OCI-LY1 (cell line): ENCODE data around the gene ELOVL2.

Experiments
- H2AFZ ChIP-seq: fragments of 200-600 bp; sonication (generic), shearing (Covaris generic); 2 replicates; pipeline ENCODE4 v1.6.0; 2014; ENCODE audit warnings: antibody characterized with exemption, mild to moderate bottlenecking, low read length
- H3F3A ChIP-seq: fragments of 200-600 bp; sonication (generic), shearing (Covaris generic); 2 replicates; pipeline ENCODE4 v1.6.0; 2014; ENCODE audit warnings: mild to moderate bottlenecking, antibody characterized with exemption, low read length, moderate library complexity; ENCODE audit not compliant: insufficient read depth
- H3K27ac ChIP-seq: fragments of 200-600 bp; sonication (generic); 2 replicates; pipeline ENCODE4 v1.5.1; 2014; ENCODE audit warnings: low read length, mixed run types, mild to moderate bottlenecking, low read depth; ENCODE audit not compliant: poor library complexity, severe bottlenecking
- H3K27me3 ChIP-seq: fragments of 200-600 bp; sonication (generic); 2 replicates; pipeline ENCODE4 v1.6.0; 2014; ENCODE audit warnings: antibody characterized with exemption, mild to moderate bottlenecking, low read length, moderate library complexity; ENCODE audit not compliant: insufficient read depth
- H3K36me3 ChIP-seq: fragments of 200-600 bp; sonication (generic); 2 replicates; pipeline ENCODE4 v1.6.1; 2014; ENCODE audit warnings: mild to moderate bottlenecking, antibody characterized with exemption, low read length, moderate library complexity, mixed read lengths; ENCODE audit not compliant: insufficient read depth
- H3K4me1 ChIP-seq: fragments of 200-600 bp; sonication (generic); 2 replicates; pipeline ENCODE4 v1.5.1; 2014; ENCODE audit warnings: mild to moderate bottlenecking, low read length, moderate library complexity; ENCODE audit not compliant: insufficient read depth, severe bottlenecking
- H3K4me2 ChIP-seq: fragments of 200-600 bp; sonication (generic), shearing (Covaris generic); 2 replicates; pipeline ENCODE4 v1.6.1; 2014; ENCODE audit warnings: low read length
- H3K4me3 ChIP-seq: fragments of 200-600 bp; sonication (generic); 2 replicates; pipeline ENCODE4 v1.5.1; 2014; ENCODE audit warnings: low read length, low read depth, mild to moderate bottlenecking, mixed read lengths; ENCODE audit not compliant: poor library complexity, severe bottlenecking
- H3K79me2 ChIP-seq: fragments of 200-600 bp; shearing (Covaris generic); 2 replicates; pipeline ENCODE4 v1.6.1; 2016; ENCODE audit warnings: mixed run types, low read length, mixed read lengths; ENCODE audit not compliant: insufficient read depth
- H3K9ac ChIP-seq: fragments of 200-600 bp; sonication (generic), shearing (Covaris generic); 2 replicates; pipeline ENCODE4 v1.6.1; 2014; ENCODE audit warnings: mild to moderate bottlenecking, low read length, mixed read lengths
- H3K9me2 ChIP-seq: fragments of 200-600 bp; sonication (generic), shearing (Covaris generic); 2 replicates; pipeline ENCODE4 v1.6.1; 2014; ENCODE audit warnings: low read depth, mild to moderate bottlenecking, low read length, mixed read lengths
- H3K9me3 ChIP-seq: fragments of 200-600 bp; shearing (Covaris generic); 2 replicates; pipeline ENCODE4 v1.6.1; 2014; ENCODE audit warnings: low read length, mixed read lengths
- H4K20me1 ChIP-seq: fragments of 200-600 bp; sonication (generic), shearing (Covaris generic); 2 replicates; pipeline ENCODE4 v1.6.0; 2016; ENCODE audit warnings: mild to moderate bottlenecking, low read length; ENCODE audit not compliant: insufficient read depth
- CTCF ChIP-seq: fragments of 200-600 bp; sonication (generic), shearing (Covaris generic); IDR thresholded peaks from 2 replicates; pipeline ENCODE4 v1.5.1; 2017; ENCODE audit warnings: mild to moderate bottlenecking, antibody characterized with exemption, low read length, moderate library complexity, mixed read lengths
- EZH2 ChIP-seq: fragments of 200-600 bp; sonication (generic), shearing (Covaris generic); IDR thresholded peaks from 2 replicates; pipeline ENCODE4 v1.8.0; 2017; ENCODE audit warnings: borderline replicate concordance, mixed run types, mild to moderate bottlenecking, antibody characterized with exemption, low read length, moderate library complexity, mixed read lengths

The ELOVL2 gene

GRCh38 chr6:11042025-11042749, 1.9 kb downstream of the ELOVL2 start:
- Histone ChIP-seq H2AFZ (no peak overlapping the region), H3K4me2 (no peak overlapping the region), H3K79me2 (no peaks in the 10 kb centered on the region), H3F3A (no peaks in the 10 kb centered on the region), H3K27me3 (no peaks in the 10 kb centered on the region), H3K9me2 (no peaks in the 10 kb centered on the region), H3K36me3 (no peaks in the 10 kb centered on the region), H3K4me3 (no peak overlapping the region), H3K4me1 (peaks cover 6% of the 10 kb centered on the region), H3K9ac (no peak overlapping the region), H4K20me1 (no peaks in the 10 kb centered on the region), H3K9me3 (no peaks in the 10 kb centered on the region), H3K27ac (no peak overlapping the region)
- no peak for TF ChIP-seq EZH2
- TF ChIP-seq CTCF: no peak

DNA sequence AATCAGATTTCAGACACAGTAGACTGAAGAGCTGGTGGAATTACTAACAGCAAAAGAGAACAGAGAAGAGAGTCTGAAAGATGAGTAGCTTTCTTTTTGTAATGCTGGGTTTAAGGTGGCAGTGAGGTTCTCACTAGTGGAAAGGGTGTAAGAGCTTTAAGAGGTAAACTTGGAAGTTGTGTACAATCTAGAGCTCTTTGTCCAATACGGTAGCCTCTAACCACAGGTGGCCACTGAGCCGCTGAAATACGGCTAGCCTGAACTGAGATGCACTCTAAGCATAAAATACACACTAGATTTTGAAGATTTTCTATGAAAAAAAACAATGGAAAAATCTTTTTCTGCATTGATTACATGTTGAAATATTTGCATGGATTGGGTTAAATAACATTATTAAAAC, 4.0 kb downstream of the ELOVL2 start:
- no peak overlapping the region for H3K4me3 ChIP-seq
- no peak overlapping the region for H3K27ac ChIP-seq
- H3K36me3 ChIP-seq: no peaks in the 10 kb centered on the region
- no peak overlapping the region for H3K9ac ChIP-seq
- no peaks in the 10 kb centered on the region for H3F3A ChIP-seq
- no peaks in the 10 kb centered on the region for H4K20me1 ChIP-seq
- H3K9me3 ChIP-seq: no peaks in the 10 kb centered on the region
- no peaks in the 10 kb centered on the region for H3K27me3 ChIP-seq
- H3K9me2 ChIP-seq: no peaks in the 10 kb centered on the region
- H3K4me1 ChIP-seq: peaks cover 6% of the 10 kb centered on the region
- no peak overlapping the region for H2AFZ ChIP-seq
- H3K4me2 ChIP-seq: no peak overlapping the region
- no peaks in the 10 kb centered on the region for H3K79me2 ChIP-seq
- no peak for TF ChIP-seq EZH2
- no peak for TF ChIP-seq CTCF

DNA sequence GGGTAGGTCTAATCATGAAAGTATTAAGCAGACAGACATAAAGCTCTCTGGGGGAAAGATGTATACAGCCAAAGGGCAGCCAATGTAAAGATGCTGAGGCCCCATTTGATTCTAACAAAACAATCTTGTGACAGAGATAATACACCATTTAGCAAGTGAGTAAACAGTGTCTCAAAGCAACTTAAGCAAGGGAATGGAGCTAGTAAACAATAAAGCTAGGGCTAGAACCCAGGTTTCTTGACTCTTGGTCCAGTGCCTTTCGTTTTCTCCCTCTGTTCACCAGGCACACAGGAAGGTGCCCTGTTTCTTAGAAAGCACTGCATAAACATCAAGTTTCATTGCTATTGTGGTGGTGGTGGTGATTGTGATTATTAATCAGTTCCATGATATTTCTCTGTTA, 5.1 kb downstream of the ELOVL2 start:
- Histone ChIP-seq H3K36me3 (no peaks in the 10 kb centered on the region), H3K9me2 (no peaks in the 10 kb centered on the region), H3K9ac (no peak overlapping the region), H3F3A (no peaks in the 10 kb centered on the region), H3K4me1 (peaks cover 6% of the 10 kb centered on the region), H3K27ac (no peak overlapping the region), H3K4me2 (no peak overlapping the region), H3K79me2 (no peaks in the 10 kb centered on the region), H2AFZ (no peak overlapping the region), H3K4me3 (no peak overlapping the region), H3K27me3 (no peaks in the 10 kb centered on the region), H3K9me3 (no peaks in the 10 kb centered on the region), H4K20me1 (no peaks in the 10 kb centered on the region)
- TF ChIP-seq EZH2 (no peak), CTCF (no peak)
